PC-3 (cell line): ENCODE data around the gene ERBB4.

ENCODE experiments used
- EZH2 ChIP-seq: fragments of 300-600 bp; sonication (generic); IDR thresholded peaks from one replicate; pipeline ENCODE4 v1.6.1; 2017; ENCODE audit warnings: antibody characterized with exemption, mild to moderate bottlenecking, low read length; ENCODE audit not compliant: unreplicated experiment
- EZH2phosphoT487 ChIP-seq: fragments of 300-600 bp; sonication (generic); IDR thresholded peaks from 2 replicates; pipeline ENCODE4 v1.6.1; 2018; ENCODE audit warnings: mild to moderate bottlenecking, antibody characterized with exemption, low read length, borderline replicate concordance
- TF ChIP-seq, protein P1 (sequence below): fragments of 300-600 bp; sonication (generic); conservative IDR thresholded peaks from 2 replicates; pipeline ENCODE4 v1.5.1; 2017; ENCODE audit warnings: antibody characterized with exemption, low read depth, mild to moderate bottlenecking, low read length

DNA sequence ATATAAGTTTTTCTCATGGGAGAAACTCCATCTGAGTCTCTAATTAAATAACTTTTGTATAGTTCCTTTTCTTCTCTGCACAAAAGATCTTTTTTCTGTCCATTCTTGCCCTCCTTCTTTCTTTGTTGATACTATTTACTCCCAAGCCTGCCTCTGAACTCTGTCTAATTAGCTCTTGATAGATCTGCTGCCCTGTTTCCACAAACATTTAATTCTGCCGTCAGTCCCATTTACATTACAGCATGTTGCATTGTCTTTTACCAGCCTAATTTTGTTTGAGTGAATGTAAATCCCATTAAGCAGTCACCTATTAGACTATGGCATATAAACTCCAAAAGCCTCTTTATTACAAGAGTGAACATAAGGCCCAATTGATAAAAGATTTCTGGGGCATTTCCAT lies 254.4 kb downstream of the ERBB4 start:
- TF ChIP-seq, protein P1, sequence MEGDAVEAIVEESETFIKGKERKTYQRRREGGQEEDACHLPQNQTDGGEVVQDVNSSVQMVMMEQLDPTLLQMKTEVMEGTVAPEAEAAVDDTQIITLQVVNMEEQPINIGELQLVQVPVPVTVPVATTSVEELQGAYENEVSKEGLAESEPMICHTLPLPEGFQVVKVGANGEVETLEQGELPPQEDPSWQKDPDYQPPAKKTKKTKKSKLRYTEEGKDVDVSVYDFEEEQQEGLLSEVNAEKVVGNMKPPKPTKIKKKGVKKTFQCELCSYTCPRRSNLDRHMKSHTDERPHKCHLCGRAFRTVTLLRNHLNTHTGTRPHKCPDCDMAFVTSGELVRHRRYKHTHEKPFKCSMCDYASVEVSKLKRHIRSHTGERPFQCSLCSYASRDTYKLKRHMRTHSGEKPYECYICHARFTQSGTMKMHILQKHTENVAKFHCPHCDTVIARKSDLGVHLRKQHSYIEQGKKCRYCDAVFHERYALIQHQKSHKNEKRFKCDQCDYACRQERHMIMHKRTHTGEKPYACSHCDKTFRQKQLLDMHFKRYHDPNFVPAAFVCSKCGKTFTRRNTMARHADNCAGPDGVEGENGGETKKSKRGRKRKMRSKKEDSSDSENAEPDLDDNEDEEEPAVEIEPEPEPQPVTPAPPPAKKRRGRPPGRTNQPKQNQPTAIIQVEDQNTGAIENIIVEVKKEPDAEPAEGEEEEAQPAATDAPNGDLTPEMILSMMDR: no peak
- no peak for TF ChIP-seq EZH2phosphoT487
- no peak for TF ChIP-seq EZH2
